GM21529 (cell line): ENCODE measurements around the gene SCUBE1.

ENCODE experiments used
- ATAC-seq: cut with Tn5 transposase; IDR thresholded peaks from one replicate; pipeline ENCODE4 v1.9.1; 2021; ENCODE audit not compliant: unreplicated experiment

SCUBE1 gene

GRCh38 chr22:43180670-43181069 lies 162.5 kb downstream of the SCUBE1 start:
- no peak for ATAC-seq

DNA sequence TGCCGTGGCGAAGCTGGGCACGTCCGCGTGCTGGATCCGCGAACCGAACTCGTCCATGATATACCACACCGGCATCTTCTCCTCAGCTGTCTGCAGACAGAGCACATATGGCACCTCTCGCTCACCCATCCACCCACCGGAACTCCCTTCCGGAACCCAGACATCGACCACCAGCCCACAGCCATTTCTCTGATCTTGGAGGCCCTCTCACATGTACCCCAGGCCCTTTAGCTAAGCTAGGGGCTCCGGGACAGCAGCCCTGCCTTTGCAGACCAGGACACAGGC lies 163.3 kb downstream of the SCUBE1 start:
- ATAC-seq = no peak

DNA sequence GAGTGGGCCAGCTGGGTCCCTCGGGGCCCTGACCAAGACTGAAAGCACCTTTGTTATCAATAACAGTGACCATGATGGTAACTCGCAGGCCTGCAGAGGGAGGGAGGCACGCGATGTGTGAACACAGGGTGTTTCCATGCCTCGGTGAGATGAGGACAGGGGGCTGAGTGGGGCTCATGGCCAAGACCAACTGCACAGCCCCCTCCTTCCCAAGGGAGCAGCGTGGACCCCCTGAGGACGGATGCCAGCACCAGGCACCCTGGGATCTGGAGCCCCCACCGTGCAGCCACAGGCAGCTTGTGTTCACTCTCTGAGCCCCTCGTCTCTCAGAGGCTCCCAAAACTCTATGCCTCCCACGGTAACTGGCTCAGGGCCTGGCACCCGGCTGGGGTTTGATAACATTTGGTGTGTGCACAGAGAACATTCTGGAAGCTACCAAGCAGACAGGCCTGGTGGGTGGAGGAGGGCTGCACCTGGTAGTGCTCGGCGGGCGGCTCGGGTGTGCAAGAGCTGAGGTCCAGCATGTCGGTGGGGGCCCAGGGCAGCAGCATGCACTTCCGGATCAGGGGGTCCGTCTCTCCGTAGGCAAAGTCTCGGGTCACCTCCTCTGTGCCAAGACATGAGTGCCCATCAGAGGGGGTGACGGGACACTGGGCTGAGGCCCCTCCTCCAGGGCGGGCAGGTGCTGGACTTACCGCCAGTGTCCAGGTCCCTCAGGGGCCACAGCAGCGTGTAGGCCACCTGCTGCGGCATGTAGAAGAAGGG lies 163.8 kb downstream of the SCUBE1 start:
- no peak for ATAC-seq

GRCh38 chr22:43177479-43177878 lies 165.7 kb downstream of the SCUBE1 start:
- no peak for ATAC-seq

GRCh38 chr22:43176090-43176489 lies 167.1 kb downstream of the SCUBE1 start:
- ATAC-seq = no peak

GRCh38 chr22:43174941-43175531 lies 168.1 kb downstream of the SCUBE1 start:
- no peak for ATAC-seq

- no peak for ATAC-seq
These were observed 169.0 kb downstream of the SCUBE1 start for GRCh38 chr22:43173976-43174720.

DNA sequence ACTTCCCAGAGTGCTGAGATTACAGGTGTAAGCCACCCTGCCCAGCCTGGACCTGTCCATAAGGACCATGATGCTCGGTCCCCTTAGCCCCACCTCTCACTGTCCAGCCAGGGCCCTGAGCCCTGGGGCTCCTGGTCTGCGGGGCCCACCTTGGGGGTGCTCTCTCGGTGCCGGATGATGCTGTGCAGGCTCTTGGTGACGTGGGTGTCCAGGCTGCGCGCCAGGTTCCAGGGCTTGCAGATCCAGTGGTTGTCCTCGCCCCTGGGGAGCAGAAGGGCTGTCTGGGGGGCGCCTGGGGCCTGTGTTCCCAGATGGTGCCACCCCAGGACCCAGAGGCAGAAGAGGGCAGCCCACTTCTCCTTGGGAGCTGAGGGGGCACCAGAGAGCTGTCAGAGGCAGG lies 169.6 kb downstream of the SCUBE1 start:
- no peak for ATAC-seq

DNA sequence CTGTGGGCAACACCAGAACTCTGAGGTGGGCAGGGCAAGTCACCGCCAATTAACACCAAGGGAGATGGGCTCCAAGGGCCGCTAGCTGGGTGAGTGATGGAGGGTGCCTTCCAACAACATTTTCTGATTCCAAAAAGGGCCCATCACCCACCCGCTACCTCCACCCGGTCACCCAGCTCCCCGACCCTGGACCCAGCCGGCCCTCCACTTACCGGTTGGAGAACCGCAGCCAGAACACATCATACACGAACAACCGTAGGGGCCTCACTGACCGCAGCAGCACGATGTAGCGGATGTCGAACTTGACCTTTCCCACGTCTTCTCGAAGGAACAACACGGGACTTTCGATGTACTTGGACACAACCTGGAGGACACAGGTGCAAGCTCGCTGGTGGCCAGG lies 171.0 kb downstream of the SCUBE1 start:
- no peak for ATAC-seq

- no peak for ATAC-seq
These were observed 171.6 kb downstream of the SCUBE1 start for GRCh38 chr22:43171607-43172006.

GRCh38 chr22:43171019-43171491 lies 172.1 kb downstream of the SCUBE1 start:
- ATAC-seq = no peak

DNA sequence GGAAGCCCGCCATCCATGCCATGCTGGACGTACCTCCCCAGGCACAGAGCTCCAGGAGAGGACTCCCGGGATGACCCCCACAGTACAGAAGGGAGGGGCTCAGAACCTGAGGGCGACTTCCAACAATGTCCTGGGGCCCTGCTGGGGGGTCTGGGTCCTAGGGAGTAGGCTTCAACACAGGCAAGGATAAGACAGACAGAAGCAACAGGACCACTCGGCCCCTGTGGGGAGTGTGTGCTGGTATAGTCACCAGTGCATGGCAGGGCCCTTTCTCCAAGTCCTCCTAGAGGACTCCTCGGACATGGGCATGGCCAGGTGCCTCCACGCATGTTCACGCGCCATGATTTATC lies 173.1 kb downstream of the SCUBE1 start:
- no peak for ATAC-seq

DNA sequence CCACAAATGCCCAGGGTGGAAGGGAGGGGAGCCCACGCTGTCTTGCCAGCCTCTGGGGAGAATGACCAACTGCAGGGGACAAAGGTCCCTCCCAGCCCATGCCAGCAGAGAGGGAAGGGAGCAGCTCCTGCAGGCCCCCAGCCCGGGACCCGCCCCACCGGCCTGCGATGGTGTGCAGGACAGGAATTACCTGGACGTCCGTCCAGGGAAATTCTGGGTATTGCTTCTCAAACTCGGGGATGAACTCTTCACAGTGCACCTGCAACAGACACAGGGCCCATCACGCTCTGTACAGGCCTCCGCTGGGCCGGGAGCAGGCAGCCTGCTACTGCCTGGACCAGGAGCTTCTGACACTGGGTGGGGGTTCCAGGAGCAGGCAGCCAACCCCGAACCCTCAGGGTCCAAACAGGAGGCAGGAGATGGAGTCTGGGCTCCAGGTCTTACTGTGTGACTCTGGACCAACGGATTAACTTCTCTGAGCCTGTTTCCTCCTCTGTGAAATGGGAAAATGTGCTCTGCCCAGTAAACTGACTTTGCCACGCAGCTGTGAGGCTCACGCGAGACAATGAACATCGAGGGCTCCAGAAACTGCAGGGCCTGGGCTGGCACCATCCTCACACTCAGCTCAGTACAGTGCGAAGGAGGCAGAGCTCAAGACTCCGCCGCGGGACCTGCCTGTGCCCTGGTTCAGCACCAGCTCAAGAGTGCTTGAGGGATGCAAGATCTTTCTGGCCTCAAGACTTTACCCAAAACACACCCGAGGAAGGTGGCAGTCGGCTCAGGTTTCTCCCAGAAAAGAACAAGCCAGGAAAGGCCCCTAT lies 173.7 kb downstream of the SCUBE1 start:
- no peak for ATAC-seq

- no peak for ATAC-seq
These were observed 174.5 kb downstream of the SCUBE1 start for GRCh38 chr22:43168471-43169309.

GRCh38 chr22:43167001-43167589 lies 176.1 kb downstream of the SCUBE1 start:
- no peak for ATAC-seq

DNA sequence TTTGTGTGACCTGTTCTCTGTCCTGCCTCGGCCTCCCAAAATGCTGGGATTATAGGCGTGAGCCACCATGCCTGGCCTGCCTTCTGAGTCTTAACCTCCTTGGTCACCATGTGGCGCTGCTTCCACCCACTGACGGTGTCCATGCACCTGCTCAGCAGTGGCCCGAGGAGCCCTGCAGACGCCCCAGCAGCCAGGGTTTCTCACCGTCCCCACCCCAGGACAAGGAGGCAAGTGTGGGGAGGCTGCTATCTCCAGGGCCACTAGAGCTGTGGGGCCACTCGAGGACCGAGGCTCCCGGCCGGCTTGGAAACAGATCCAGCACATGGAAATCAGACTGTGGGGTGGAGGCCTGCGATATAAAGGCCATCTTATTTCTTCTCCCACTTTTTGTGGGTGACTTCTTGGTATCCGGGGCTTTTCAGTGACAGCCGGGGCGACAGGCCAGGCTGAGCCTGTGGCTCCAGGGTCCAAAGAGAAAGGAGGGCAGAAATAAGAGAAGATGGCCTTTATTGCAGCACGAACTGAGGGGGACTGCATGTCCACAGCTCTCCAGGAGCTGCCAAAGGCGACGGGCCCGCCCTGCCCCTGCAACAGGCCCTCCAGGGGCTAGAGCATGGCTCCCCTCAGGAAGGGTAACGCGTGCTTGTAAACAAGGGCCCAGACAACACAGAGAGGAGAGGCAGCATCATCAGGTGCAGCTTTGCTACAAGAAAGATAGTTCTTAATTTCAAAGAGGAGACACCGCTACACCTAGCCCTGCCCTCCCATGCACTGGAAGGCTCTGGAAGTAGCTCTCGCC lies 176.8 kb downstream of the SCUBE1 start:
- no peak for ATAC-seq

DNA sequence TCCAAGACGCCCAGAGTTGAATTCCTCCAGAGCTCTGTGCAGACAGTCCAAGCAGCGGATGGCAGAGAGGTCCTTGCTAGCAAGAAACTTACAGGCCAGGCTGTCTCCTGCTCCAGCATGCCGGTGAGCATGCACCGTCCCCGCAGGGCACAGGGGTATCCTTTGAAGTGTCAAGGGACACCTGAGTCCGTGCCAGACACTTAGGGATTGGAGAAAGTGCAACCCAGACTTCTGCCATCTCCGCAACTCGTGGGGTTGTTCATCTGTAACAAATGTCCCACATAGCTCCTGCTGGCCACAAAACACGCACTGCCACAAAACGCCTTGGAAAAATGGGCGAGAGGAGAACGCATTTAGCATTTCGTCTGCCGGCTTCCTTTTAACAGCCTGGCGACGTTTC lies 178.5 kb downstream of the SCUBE1 start:
- no peak for ATAC-seq

- ATAC-seq = no peak
These were observed 179.9 kb downstream of the SCUBE1 start for GRCh38 chr22:43163241-43163795.
